A549 (cell line): Measurements from ENCODE around the gene GALR3. TPM values are rescaled to one million over a fixed set of nuclear protein-coding genes. Genes with fewer than 3 reads are reported as not detected.

ENCODE experiments used
- ATAC-seq, 2 experiments: fragments of 200-7000 bp in 1 of 2; fragments of >200 bp in 1 of 2; cut with Nextera tagmentation in 1 of 2; cut with Tn5 transposase in 1 of 2; 3 replicates each; pipeline versions ENCODE4 v1.8.0 to v1.9.1; 2018 to 2020; ENCODE audit warnings: mild to moderate bottlenecking in 1 of 2, moderate library complexity in 1 of 2
- CTCF ChIA-PET: fragments of 300-600 bp; sonication (Branson Sonifier 250); formaldehyde crosslinking; extraction: SDS; loops from one replicate; lab custom pipeline; 2021; ENCODE audit warnings: antibody characterized with exemption, inconsistent platforms; lab: Yijun Ruan, JAX
- POLR2A ChIA-PET: fragments of 350-600 bp; formaldehyde crosslinking; extraction: SDS; loops from one replicate; lab custom pipeline; 2021; ENCODE audit warnings: antibody characterized with exemption, inconsistent platforms; lab: Yijun Ruan, JAX
- DNase-seq, 2 experiments: peaks; one replicate each; pipeline versions ENCODE4 v3.0.0 to v3.0.0-alpha.2; 2011 to 2016; ENCODE audit warnings: low read depth in 1 of 2, low spot score in 1 of 2
- FAIRE-seq: peaks from 2 replicates; lab custom pipeline; 2011; peaks lifted over from hg19 to GRCh38; lab: Jason Lieb, UNC
- H3K27ac ChIP-seq, 2 experiments: fragments of >200 bp; sonication (Bioruptor Twin); formaldehyde crosslinking; 3 replicates each; pipeline ENCODE4 v1.5.1; 2016 to 2017
- H3K4me1 ChIP-seq: fragments of >200 bp; sonication (Bioruptor Twin); formaldehyde crosslinking; 3 replicates; pipeline ENCODE4 v1.6.1; 2016
- H3K4me2 ChIP-seq: fragments of >200 bp; sonication (Bioruptor Twin); formaldehyde crosslinking; 3 replicates; pipeline ENCODE4 v1.6.1; 2016
- H3K4me3 ChIP-seq: fragments of >200 bp; sonication (Bioruptor Twin); formaldehyde crosslinking; 3 replicates; pipeline ENCODE4 v1.5.1; 2016
- H3K9me3 ChIP-seq: fragments of >200 bp; sonication (Bioruptor Twin); formaldehyde crosslinking; 3 replicates; pipeline ENCODE4 v1.6.1; 2016
- BCL3 ChIP-seq: fragments of >200 bp; sonication (Bioruptor Twin); formaldehyde crosslinking; IDR thresholded peaks from 3 replicates; pipeline ENCODE4 v1.6.1; 2016
- CBX8 ChIP-seq: fragments of 200-600 bp; sonication (generic); IDR thresholded peaks from 2 replicates; pipeline ENCODE4 v1.6.1; 2016
- CTCF ChIP-seq: fragments of >200 bp; sonication (Bioruptor Twin); formaldehyde crosslinking; IDR thresholded peaks from 3 replicates; pipeline ENCODE4 v1.5.1; 2016
- EHMT2 ChIP-seq: fragments of 200-600 bp; sonication (generic); IDR thresholded peaks from 2 replicates; pipeline ENCODE4 v1.6.1; 2016; ENCODE audit warnings: antibody characterized with exemption, low read depth, mild to moderate bottlenecking, moderate library complexity
- EP300 ChIP-seq, 2 experiments: fragments of >200 bp; sonication (Bioruptor Twin); formaldehyde crosslinking; IDR thresholded peaks; 2 replicates in 1 of 2; 3 replicates in 1 of 2; pipeline ENCODE4 v1.6.1; 2016 to 2017
- FOSB ChIP-seq: fragments of 250-450 bp; sonication (Bioruptor Pico); IDR thresholded peaks from 2 replicates; pipeline ENCODE4 v1.5.0; 2020; ENCODE audit warnings: mild to moderate bottlenecking, moderate library complexity
- HES2 ChIP-seq: fragments of >200 bp; sonication (Bioruptor Twin); formaldehyde crosslinking; IDR thresholded peaks from 2 replicates; pipeline ENCODE4 v1.6.1; 2016
- KDM5A ChIP-seq: fragments of 200-600 bp; sonication (generic); IDR thresholded peaks from 2 replicates; pipeline ENCODE4 v1.6.1; 2016; ENCODE audit warnings: antibody characterized with exemption, mild to moderate bottlenecking
- MAZ ChIP-seq: fragments of 150-350 bp; IDR thresholded peaks from 2 replicates; pipeline ENCODE4 v1.6.1; 2014; ENCODE audit warnings: antibody characterized with exemption, low read depth, low read length, borderline replicate concordance
- MYC ChIP-seq: IDR thresholded peaks from 2 replicates; pipeline ENCODE4 v1.6.1; 2012; ENCODE audit warnings: mild to moderate bottlenecking, inconsistent platforms, low read length, improper control_type of control experiment, borderline replicate concordance
- PBX3 ChIP-seq: IDR thresholded peaks from 2 replicates; pipeline ENCODE4 v1.6.1; 2012
- PHF8 ChIP-seq: fragments of 200-600 bp; sonication (generic); IDR thresholded peaks from 2 replicates; pipeline ENCODE4 v1.6.1; 2016; ENCODE audit warnings: low read depth, mild to moderate bottlenecking, antibody characterized with exemption, moderate library complexity, borderline replicate concordance
- RAD21 ChIP-seq, 2 experiments: fragments of >200 bp in 1 of 2; sonication (Bioruptor Twin) in 1 of 2; formaldehyde crosslinking in 1 of 2; IDR thresholded peaks in 1 of 2; conservative IDR thresholded peaks in 1 of 2; 2 replicates in 1 of 2; 3 replicates in 1 of 2; pipeline ENCODE4 v1.6.1; 2012 to 2018; ENCODE audit warnings: inconsistent platforms in 1 of 2
- RARB ChIP-seq: fragments of 250-450 bp; sonication (Bioruptor Pico); IDR thresholded peaks from 2 replicates; pipeline ENCODE4 v1.8.0; 2021; ENCODE audit warnings: mild to moderate bottlenecking, moderate library complexity
- RCOR1 ChIP-seq: fragments of 150-350 bp; IDR thresholded peaks from 2 replicates; pipeline ENCODE4 v1.6.1; 2014; ENCODE audit warnings: antibody characterized with exemption, low read length, low read depth
- RNF2 ChIP-seq: fragments of 200-600 bp; sonication (generic); IDR thresholded peaks from 2 replicates; pipeline ENCODE4 v1.6.1; 2016; ENCODE audit warnings: low read depth, mild to moderate bottlenecking, antibody characterized with exemption, moderate library complexity, borderline replicate concordance
- SMC3 ChIP-seq: fragments of >200 bp; sonication (Bioruptor Twin); formaldehyde crosslinking; IDR thresholded peaks from 3 replicates; pipeline ENCODE4 v1.6.1; 2018; ENCODE audit warnings: inconsistent platforms
- SREBF2 ChIP-seq: fragments of 450-650 bp; IDR thresholded peaks from 2 replicates; pipeline ENCODE4 v1.6.1; 2014; ENCODE audit warnings: mild to moderate bottlenecking, moderate library complexity
- ZFP36 ChIP-seq: fragments of 450-650 bp; IDR thresholded peaks from 2 replicates; pipeline ENCODE4 v1.6.1; 2014; ENCODE audit warnings: borderline replicate concordance; ENCODE audit not compliant: partially characterized antibody
- WGBS: methylation state at CpG from one replicate; pipeline ENCODE4 v1.1.6; 2017; ENCODE audit errors: missing lambda C conversion rate; 5-methylcytosine and 5-hydroxymethylcytosine counted together
- polyA plus RNA-seq, 4 experiments: library from polyadenylated mRNA; depleted of rRNA in 3 of 4; stranded (reverse); fragments of >200 nt; fragmentation: RNase III in 1 of 4; extraction: RNeasy Plus Mini Kit Qiagen cat#74134 plus additional on column Dnase treatment in 1 of 4; gene quantifications; 2 replicates in 3 of 4; 3 replicates in 1 of 4; pipeline ENCODE4 v1.2.3, GENCODE V29; 2011 to 2017

The GALR3 gene
- polyA plus RNA-seq, 2 of the 4 experiments (the other 2 are of a cell fraction), result not detected

GRCh38 chr22:37778370-37779009 is 44.7 kb upstream of the GALR3 start:
- DNase-seq, result no peak
- Histone ChIP-seq H3K4me3 (no peak overlapping the region), H3K27ac (no peak overlapping the region)
- TF ChIP-seq RARB (CRISPR knock-in tag) (no peak), PHF8 (no peak), PBX3 (no peak), EHMT2 (no peak), MYC (no peak), RCOR1 (no peak), BCL3 (no peak), CBX8 (no peak), RNF2 (no peak), SREBF2 (no peak), HES2 (no peak), SMC3 (no peak), FOSB (no peak)
- TF ChIP-seq, all 56 proteins: peak for 0
- Histone ChIP-seq H3K4me2 (no peak overlapping the region), H3K9me3 (no peaks in the 10 kb centered on the region), H3K4me1 (peaks cover 13% of the 10 kb centered on the region; the same call in 2 of the 3 replicates)
- CTCF ChIA-PET, result interaction anchor here (1.0 to 1.7 kb wide), 2 partner anchors 13 to 171 kb away, joined by 3 to 5 read pairs; no protein-coding TSS in a partner anchor
- no peak for ATAC-seq
- no peak for FAIRE-seq
- 89% methylated on average over 10 of the region's 10 CpGs for WGBS
- POLR2A ChIA-PET, result no interaction called here

- TF ChIP-seq RAD21 (conservative IDR thresholded peaks at IDR 0.05 in 1 of 2, IDR thresholded peaks at IDR 0.05 in 1 of 2) (peak; percentile 17 to 33; a peak in 2 of 5 replicates), KDM5A (no peak), ZFP36 (no peak), RARB (CRISPR knock-in tag) (no peak), CTCF (peak; percentile 7; the same call in 1 of the 3 replicates), EP300 (IDR thresholded peaks at IDR 0.05) (no peak), MAZ (no peak)
- peaks cover 21% of the 10 kb centered on the region for H3K4me1 ChIP-seq
- H3K9me3 ChIP-seq, result no peaks in the 10 kb centered on the region
- H3K4me2 ChIP-seq, result no peak overlapping the region
- peak; percentile 66 to 77; a peak in 5 of 6 replicates for ATAC-seq
- no peak overlapping the region for H3K4me3 ChIP-seq
- POLR2A ChIA-PET, result no interaction called here
- 78% methylated on average over 9 of the region's 13 CpGs for WGBS
- no peak for FAIRE-seq
- peak overlapping the region in 1 of 2 experiments; percentile 65; a peak in 3 of 6 replicates for H3K27ac ChIP-seq
- DNase-seq, result peak in 1 of 2 experiments; percentile 47
- CTCF ChIA-PET, result interaction anchor here (0.6 to 4.9 kb wide), 8 partner anchors 11 to 243 kb away, joined by 3 to 24 read pairs (median 4); no protein-coding TSS in a partner anchor
Measured at GRCh38 chr22:37781434-37782059, 41.6 kb upstream of the GALR3 start.
